Measurements from ENCODE around the gene VDAC1.

VDAC1 gene

GRCh38 chr5:134001938-134002731 lies 2.6 kb downstream of the VDAC1 start:
- H3K4me3 ChIP-seq: no peak overlapping the region
- no peaks in the 10 kb centered on the region for H3K27me3 ChIP-seq
- H3K9me3 ChIP-seq: no peaks in the 10 kb centered on the region
- peak overlapping the region; percentile 97 to 98 for H3K27ac ChIP-seq
- DNase-seq: no peak
- H3K36me3 ChIP-seq: no peaks in the 10 kb centered on the region
- peaks cover 0 to 70% (median 50%) of the 10 kb centered on the region in 4 donors for H3K4me1 ChIP-seq
- TF ChIP-seq CTCF (IDR thresholded peaks at IDR 0.05): no peak
- intact Hi-C loops (cut with DNase I; ENCODE audit: low total_unique reads): no loop called here

- no peak overlapping the region for H3K4me3 ChIP-seq
- H3K27ac ChIP-seq: no peak overlapping the region
- intact Hi-C loops (cut with DNase I; ENCODE audit: low total_unique reads): no loop called here
- DNase-seq: no peak
- no peak for TF ChIP-seq CTCF (IDR thresholded peaks at IDR 0.05)
- no peaks in the 10 kb centered on the region for H3K9me3 ChIP-seq
- H3K36me3 ChIP-seq: no peaks in the 10 kb centered on the region
- peaks cover 0 to 77% (median 56%) of the 10 kb centered on the region in 4 donors for H3K4me1 ChIP-seq
- H3K27me3 ChIP-seq: no peaks in the 10 kb centered on the region
Measured at GRCh38 chr5:134000696-134001453, 3.9 kb downstream of the VDAC1 start.

- intact Hi-C loops (cut with DNase I; ENCODE audit: low total_unique reads): no loop called here
- DNase-seq: no peak
- Histone ChIP-seq H3K27ac (no peak overlapping the region), H3K36me3 (no peaks in the 10 kb centered on the region), H3K4me1 (peaks cover 0 to 80% (median 59%) of the 10 kb centered on the region in 4 donors), H3K27me3 (no peaks in the 10 kb centered on the region), H3K9me3 (no peaks in the 10 kb centered on the region), H3K4me3 (no peak overlapping the region)
- no peak for TF ChIP-seq CTCF (IDR thresholded peaks at IDR 0.05)
Measured at GRCh38 chr5:134000091-134000511, 4.7 kb downstream of the VDAC1 start.

- Histone ChIP-seq H3K4me3 (no peak overlapping the region), H3K27ac (no peak overlapping the region), H3K9me3 (no peaks in the 10 kb centered on the region), H3K27me3 (no peaks in the 10 kb centered on the region), H3K4me1 (peaks cover 0 to 93% (median 70%) of the 10 kb centered on the region in 4 donors), H3K36me3 (no peaks in the 10 kb centered on the region)
- intact Hi-C loops (cut with DNase I; ENCODE audit: low total_unique reads): no loop called here
- DNase-seq: no peak
- no peak for TF ChIP-seq CTCF (IDR thresholded peaks at IDR 0.05)
Measured at GRCh38 chr5:133998807-133999206, 6.0 kb downstream of the VDAC1 start.

- Histone ChIP-seq H3K4me3 (no peak overlapping the region), H3K9me3 (no peaks in the 10 kb centered on the region), H3K27ac (no peak overlapping the region), H3K36me3 (no peaks in the 10 kb centered on the region), H3K27me3 (no peaks in the 10 kb centered on the region), H3K4me1 (peaks cover 0 to 94% (median 73%) of the 10 kb centered on the region in 4 donors)
- DNase-seq: no peak
- intact Hi-C loops (cut with DNase I; ENCODE audit: low total_unique reads): no loop called here
- TF ChIP-seq CTCF (IDR thresholded peaks at IDR 0.05): no peak
Measured at GRCh38 chr5:133998042-133998441, 6.7 kb downstream of the VDAC1 start.

Data from tibial artery (tissue), 4 donors.